CD4-positive, alpha-beta T cell treated with Interleukin-6 for 4 hours (primary cell): ENCODE measurements around the gene HUS1B.
"Not testable (repeated sequence)": the region's sequence is repeated elsewhere in the genome, so short reads cannot be mapped to it uniquely, and the experiment has no call there.

ENCODE experiments used
- DNase-seq: peaks from one replicate; pipeline ENCODE4 v3.0.0-alpha.2; 2020; ENCODE audit warnings: mixed read lengths

The HUS1B gene

DNA sequence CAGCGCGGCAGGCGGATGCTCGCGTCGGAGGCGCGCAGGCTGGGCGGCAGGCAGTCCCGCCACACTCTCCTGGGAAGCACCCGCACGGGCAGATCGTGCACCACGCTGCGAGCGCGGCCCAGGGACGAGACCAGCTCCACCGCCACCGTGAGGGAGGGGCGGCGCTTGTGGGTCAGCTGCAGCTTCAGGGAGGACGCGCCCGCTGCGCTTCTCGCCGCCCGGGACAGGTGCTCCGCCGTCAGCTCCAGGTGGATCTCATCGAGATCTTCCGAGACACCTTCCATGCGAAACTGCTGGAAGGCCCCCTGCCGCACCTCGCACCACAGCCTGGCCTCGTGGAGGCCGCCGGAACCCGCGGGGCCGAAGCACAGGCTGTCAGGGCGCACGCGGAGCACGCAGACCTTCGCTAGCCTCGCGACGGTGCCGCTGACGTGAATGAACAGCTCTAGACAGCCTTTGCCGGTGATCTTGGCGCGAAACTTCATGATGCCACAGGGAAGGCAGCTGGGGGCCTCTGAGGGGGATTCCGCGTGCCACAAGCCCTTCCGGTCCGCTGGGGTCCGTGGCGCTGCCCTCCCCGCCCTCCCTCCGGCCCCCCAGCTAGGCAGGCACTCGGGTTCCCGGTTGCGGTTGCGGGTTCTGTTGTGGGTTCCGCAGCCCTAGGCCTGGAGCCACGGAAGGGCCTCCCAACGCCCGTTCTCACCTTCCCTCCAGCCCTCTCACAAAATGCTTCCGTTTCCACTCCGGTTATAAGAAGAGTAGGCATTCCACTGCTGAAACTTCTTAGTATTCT lies at the start of gene HUS1B:
TSS of gene HUS1B (minus strand) at position 641 of the 793 bp plus-strand sequence. CDS start at position 485, 156 bp downstream.
- DNase-seq = no peak

DNA sequence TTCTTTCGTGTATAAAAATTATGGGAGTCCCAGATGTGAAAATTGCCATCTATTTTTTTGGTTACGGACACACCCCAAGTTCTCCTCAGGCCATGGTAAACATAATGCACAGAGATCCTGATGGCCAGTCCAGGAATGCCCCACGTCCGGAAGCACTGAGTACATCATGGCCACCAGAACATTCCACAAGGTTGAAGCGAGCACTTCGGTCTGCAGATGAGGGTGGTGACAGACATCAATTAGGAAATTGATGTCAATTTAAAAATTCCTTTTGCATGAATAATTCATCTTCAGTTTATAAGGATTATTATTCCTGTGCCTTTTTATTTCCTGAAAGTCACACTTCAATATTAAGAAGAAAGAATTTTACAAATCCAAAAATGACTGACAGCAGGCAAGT lies 49.2 kb upstream of the HUS1B start:
- DNase-seq = no peak

GRCh38 chr6:705047-705446 lies 48.1 kb upstream of the HUS1B start:
- DNase-seq = no peak

GRCh38 chr6:704046-704445 lies 47.1 kb upstream of the HUS1B start:
- no peak for DNase-seq

- no peak for DNase-seq
Observed at GRCh38 chr6:703552-703951, 46.7 kb upstream of the HUS1B start.

- DNase-seq = no peak
Observed at GRCh38 chr6:701700-702479, 45.0 kb upstream of the HUS1B start.

GRCh38 chr6:701215-701614 lies 44.3 kb upstream of the HUS1B start:
- DNase-seq = no peak

DNA sequence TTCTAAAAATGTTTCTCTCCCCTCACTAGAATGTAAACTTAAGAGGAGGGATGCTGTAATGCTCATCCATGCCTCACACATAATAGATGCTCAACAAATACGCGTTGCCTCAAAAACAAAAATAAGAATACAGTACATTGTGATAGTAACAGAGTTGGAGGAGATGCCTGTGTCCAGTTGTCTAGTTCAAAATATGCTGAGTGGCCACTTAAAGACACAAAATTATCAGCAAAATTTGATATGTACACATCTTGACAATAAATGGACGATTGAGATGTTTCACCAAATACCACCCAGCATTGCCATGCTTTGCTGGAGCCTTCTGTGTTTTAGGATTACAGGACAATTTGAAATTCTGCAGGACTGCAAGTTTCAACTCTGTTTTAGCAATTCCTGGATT lies 43.6 kb upstream of the HUS1B start:
- DNase-seq = no peak

- no peak for DNase-seq
Observed at GRCh38 chr6:699319-699718, 42.4 kb upstream of the HUS1B start.

DNA sequence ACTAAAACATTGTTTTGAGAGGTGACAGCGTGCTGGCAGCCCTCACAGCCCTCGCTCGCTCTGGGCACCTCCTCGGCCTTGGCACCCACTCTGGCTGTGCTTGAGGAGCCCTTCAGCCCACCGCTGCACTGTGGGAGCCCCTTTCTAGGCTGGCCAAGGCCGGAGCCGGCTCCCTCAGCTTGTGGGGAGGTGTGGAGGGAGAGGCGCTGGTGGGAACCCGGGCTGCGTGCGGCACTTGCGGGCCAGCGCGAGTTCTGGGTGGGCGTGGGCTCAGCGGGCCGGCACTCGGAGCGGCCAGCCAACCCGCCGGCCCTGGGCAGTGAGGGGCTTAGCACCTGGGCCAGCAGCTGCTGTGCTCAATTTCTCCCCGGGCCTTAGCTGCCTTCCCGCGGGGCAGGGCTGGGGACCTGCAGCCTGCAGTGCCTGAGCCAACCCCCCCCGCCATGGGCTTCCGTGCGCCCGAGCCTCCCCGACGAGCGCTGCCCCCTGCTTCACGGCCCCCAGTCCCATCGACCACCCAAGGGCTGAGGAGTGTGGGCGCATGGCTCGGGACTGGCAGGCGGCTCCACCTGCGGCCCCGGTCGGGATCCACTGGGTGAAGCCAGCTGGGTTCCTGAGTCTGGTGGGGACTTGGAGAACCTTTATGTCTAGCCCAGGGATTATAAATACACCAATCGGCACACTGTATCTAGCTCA lies 37.7 kb upstream of the HUS1B start:
- DNase-seq = not testable (repeated sequence)

GRCh38 chr6:693723-694009 lies 36.8 kb upstream of the HUS1B start:
- no peak for DNase-seq

DNA sequence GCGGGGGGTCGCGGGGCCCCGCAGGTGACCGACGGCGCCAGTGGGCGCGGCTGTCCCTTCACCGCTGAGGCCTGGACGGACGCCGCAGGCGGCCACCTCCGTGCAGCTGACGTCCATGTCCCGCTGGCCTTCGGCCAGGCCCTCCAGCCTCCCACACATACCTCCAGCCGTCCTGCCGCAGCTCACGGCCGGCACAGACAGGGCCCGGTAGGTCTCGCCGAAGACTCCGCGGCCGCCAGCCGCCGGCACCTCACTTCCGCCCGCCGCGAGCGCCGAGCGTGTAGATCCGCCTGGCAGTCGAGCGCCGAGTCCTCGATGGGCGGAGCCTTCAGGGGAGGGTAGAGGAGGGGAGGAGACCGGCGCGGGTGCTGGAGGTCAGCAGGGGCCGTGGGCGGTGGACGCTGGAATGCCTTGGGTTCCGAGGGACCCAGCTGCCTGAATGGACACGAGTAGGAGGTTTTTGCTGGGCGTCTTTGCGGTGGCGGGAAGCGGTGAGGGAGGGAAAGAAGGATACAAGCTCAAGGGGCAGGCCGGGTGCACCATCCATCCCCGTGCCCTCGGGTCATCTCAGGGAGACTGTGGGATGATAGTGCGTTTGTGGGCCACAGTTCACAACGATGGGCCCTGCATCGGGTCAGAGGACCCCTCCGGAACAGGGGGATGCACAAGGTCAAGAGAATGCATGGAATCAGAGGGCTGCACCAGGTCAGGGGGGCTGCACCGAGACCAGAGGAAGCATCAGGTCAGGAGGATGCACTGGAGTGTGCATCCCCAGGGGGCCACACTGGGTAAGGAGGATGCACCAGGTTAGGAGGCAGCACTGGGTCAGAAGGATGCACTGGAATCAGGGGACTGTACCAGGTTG lies 36.2 kb upstream of the HUS1B start, which contains the start of gene EXOC2:
TSS of gene EXOC2 (minus strand) at position 282 of the 865 bp plus-strand sequence. CDS start 55,321 bp downstream, outside the sequence.
- DNase-seq = peak; percentile 87

GRCh38 chr6:692356-692851 lies 35.5 kb upstream of the HUS1B start:
- peak; percentile 83 for DNase-seq

DNA sequence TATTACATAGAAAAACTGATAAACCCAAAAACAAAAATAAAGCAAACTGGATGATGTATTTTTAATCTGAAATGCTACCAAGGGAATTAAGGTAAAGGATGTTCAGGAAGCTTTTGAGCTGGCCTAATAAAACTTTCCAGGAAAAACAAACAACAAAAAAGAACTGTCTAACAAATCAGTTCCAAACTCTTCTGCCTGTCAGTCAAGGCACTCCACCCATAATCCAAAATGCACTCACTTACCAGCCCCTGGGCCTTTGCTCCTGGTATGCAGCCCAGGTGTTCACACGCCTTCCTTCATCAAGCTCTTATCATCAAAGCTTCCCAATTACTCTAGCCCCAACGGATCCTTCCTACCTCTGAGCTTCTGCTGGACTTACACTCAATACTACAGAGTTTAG lies 32.3 kb upstream of the HUS1B start:
- DNase-seq = no peak

GRCh38 chr6:686497-686896 lies 29.6 kb upstream of the HUS1B start:
- no peak for DNase-seq

DNA sequence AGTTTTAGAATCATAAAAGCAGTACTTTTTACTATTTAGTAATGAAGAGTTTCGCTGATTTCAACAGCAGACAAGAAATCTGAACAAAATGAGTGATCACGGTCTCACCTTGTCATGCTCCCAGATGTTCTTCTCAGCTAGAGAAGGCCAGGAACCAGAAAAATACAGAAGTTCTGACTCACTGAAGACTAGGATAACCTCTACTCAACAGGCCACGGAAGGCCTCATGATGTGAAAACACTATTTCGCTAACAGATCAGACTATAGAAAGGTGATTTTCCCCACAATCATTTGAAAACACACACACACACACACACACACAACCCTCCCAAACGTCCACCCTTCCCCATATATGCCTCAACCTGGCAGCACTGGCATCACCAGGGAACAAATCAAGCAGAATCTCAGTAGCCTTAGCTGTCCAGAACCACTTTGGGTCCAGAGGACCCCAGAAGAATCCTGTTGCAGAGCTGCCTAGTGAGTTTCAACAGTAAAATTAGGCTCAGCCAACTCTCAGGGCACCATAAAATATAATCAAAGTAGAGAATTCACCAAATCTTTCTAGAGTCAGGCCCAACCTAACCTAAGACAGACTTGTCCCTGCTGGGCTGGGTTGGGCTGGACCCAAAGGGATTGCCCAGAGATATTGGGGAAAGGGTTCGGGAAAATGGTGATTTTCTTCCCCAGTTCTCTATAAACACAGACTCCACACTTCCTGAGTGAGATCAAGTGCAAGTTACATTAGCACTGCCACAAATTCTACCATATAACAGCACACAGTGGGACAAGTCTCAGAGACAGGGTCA lies 28.1 kb upstream of the HUS1B start:
- no peak for DNase-seq

GRCh38 chr6:683742-684440 lies 27.0 kb upstream of the HUS1B start:
- no peak for DNase-seq

DNA sequence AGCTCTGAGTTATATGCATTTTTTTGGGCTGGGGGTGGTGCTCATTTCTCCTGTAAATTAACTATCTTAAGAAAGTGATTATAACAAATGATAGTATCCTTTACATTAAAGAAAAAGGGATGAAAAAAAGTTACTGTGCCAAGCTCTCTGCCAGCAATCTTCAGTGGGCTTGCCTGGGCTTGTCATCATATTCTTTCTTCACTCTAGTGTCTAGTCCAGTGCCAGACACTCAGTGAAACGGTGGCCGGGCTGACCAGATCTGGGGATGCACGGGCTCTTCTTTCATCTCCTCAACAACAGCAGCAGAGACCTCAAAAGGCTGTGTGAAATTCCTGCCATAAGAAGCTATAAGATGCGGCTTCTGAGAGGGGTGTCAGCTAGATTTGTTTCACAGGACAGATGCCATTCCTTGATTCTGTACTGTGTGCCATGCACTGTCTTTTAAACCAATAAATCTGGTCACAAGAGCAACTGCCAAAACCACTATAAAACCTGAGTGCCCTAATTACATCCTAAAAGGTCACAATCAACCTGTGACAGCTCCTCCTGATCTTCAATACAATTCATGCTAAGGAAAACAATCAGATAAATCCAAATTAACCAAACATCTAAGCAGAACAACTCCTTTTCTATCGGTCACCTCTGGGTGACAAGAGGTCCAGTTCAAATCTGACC lies 23.9 kb upstream of the HUS1B start:
- no peak for DNase-seq

DNA sequence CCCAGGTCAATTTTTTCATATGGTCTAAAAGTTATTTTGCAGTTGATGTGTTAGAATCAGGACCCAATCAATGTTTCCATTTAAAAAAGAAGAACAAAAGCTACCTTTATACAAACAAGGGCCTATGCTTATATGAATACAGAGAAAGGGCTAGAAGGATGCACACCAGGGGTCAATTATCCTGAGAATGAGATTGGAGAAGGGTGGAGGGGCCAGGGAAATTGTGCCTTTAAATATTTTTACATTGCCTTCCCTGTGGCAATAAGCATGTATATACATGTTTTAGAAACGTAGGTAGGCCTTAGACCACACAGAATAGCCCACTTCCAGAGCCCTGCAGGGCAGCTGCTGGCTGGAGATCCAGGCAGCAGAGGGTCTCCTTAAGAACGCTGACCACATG lies 23.4 kb upstream of the HUS1B start:
- no peak for DNase-seq

GRCh38 chr6:679282-679681 lies 22.4 kb upstream of the HUS1B start:
- DNase-seq = no peak
